ENCODE data around the gene MTA2.

GRCh38 chr11:62591448-62592145, 10.1 kb downstream of the MTA2 start, which contains the start of gene TUT1:
- TF ChIP-seq CTCF (conservative IDR thresholded peaks at IDR 0.05 in 1 of 2, IDR thresholded peaks at IDR 0.05 in 1 of 2; ENCODE audit: extremely low read depth in 1 of 2, insufficient read depth in 1 of 2, low read depth in 1 of 2, low read length in 2 of 2) = no peak
- no peak for TF ChIP-seq EZH2 (IDR thresholded peaks at IDR 0.05; ENCODE audit: borderline replicate concordance, low read length)

All from mammary epithelial cell (primary cell).